Endothelial cell of umbilical vein (primary cell): ENCODE data around the gene TCN2.

ENCODE experiments used
- CTCF ChIP-seq, 2 donors: IDR thresholded peaks; 1 replicate in 1 of 2; 2 replicates in 1 of 2; pipeline ENCODE4 v1.5.1; 2011; ENCODE audit warnings: low read length in 2 of 2, mild to moderate bottlenecking in 2 of 2, moderate library complexity in 2 of 2, control low read depth in 1 of 2, inconsistent platforms in 1 of 2, low read depth in 1 of 2; ENCODE audit not compliant: insufficient read depth in 1 of 2; ENCODE audit errors: extremely low read depth in 1 of 2
- JUN ChIP-seq: IDR thresholded peaks from 2 replicates; pipeline ENCODE4 v1.6.1; 2011; ENCODE audit warnings: borderline replicate concordance, low read depth; ENCODE audit not compliant: insufficient read length, insufficient read depth
- MAX ChIP-seq: IDR thresholded peaks from 2 replicates; pipeline ENCODE4 v1.6.1; 2011; ENCODE audit not compliant: insufficient read depth, insufficient read length
- MYC ChIP-seq: IDR thresholded peaks from one replicate; pipeline ENCODE4 v1.6.1; 2011; ENCODE audit warnings: mild to moderate bottlenecking, low read depth, low read length
- POLR2A ChIP-seq: IDR thresholded peaks from 2 replicates; pipeline ENCODE4 v1.6.1; 2012; ENCODE audit warnings: low read depth, mild to moderate bottlenecking, control low read depth, low read length

- TF ChIP-seq MYC, result no peak
- TF ChIP-seq POLR2A, result no peak
- no peak for TF ChIP-seq JUN
- TF ChIP-seq CTCF (IDR thresholded peaks at IDR 0.05; ENCODE audit: extremely low read depth in 1 of 2, insufficient read depth in 1 of 2, low read depth in 1 of 2, low read length in 2 of 2), result no peak
- TF ChIP-seq MAX, result no peak
These were observed 66.2 kb downstream of the TCN2 start for GRCh38 chr22:30673136-30673535.
